Measurements from ENCODE around the gene PC.
A peak's percentile ranks its signal among the peaks of the same experiment; 100 is the strongest.
"Not testable (repeated sequence)": the region's sequence is repeated elsewhere in the genome, so short reads cannot be mapped to it uniquely, and the experiment has no call there.

PC gene

GRCh38 chr11:66996609-66997273 is 38.6 kb upstream of the PC start:
- no peak overlapping the region for H3K4me3 ChIP-seq (ENCODE audit: low read depth in 1 of 2, low read length in 2 of 2)
- no peak overlapping the region for H3K27ac ChIP-seq (ENCODE audit: low read depth, low read length)
- H3K27me3 ChIP-seq (ENCODE audit: control insufficient read depth in 1 of 2, insufficient read depth in 2 of 2, low read length in 2 of 2), result no peaks in the 10 kb centered on the region
- H3K36me3 ChIP-seq (ENCODE audit: control insufficient read depth in 1 of 2, insufficient read depth in 2 of 2, low read length in 2 of 2), result no peaks in the 10 kb centered on the region
- H3K4me1 ChIP-seq (ENCODE audit: control insufficient read depth in 1 of 2, insufficient read depth in 2 of 2, low read length in 2 of 2), result no peaks in the 10 kb centered on the region
- no peaks in the 10 kb centered on the region for H3K9me3 ChIP-seq (ENCODE audit: control insufficient read depth in 1 of 2, low read length in 2 of 2)
- no peak overlapping the region for H3K9ac ChIP-seq (ENCODE audit: low read depth in 1 of 2, low read length in 2 of 2)

- H3K9me3 ChIP-seq (ENCODE audit: control insufficient read depth in 1 of 2, low read length in 2 of 2), result no peaks in the 10 kb centered on the region
- H3K27ac ChIP-seq (ENCODE audit: low read depth, low read length), result no peak overlapping the region
- no peaks in the 10 kb centered on the region for H3K27me3 ChIP-seq (ENCODE audit: control insufficient read depth in 1 of 2, insufficient read depth in 2 of 2, low read length in 2 of 2)
- H3K4me1 ChIP-seq (ENCODE audit: control insufficient read depth in 1 of 2, insufficient read depth in 2 of 2, low read length in 2 of 2), result no peaks in the 10 kb centered on the region
- no peak overlapping the region for H3K4me3 ChIP-seq (ENCODE audit: low read depth in 1 of 2, low read length in 2 of 2)
- no peak overlapping the region for H3K9ac ChIP-seq (ENCODE audit: low read depth in 1 of 2, low read length in 2 of 2)
- H3K36me3 ChIP-seq (ENCODE audit: control insufficient read depth in 1 of 2, insufficient read depth in 2 of 2, low read length in 2 of 2), result no peaks in the 10 kb centered on the region
Measured at GRCh38 chr11:66992041-66992440, 33.9 kb upstream of the PC start.

- H3K9ac ChIP-seq (ENCODE audit: low read depth in 1 of 2, low read length in 2 of 2); H3K4me3 ChIP-seq (ENCODE audit: low read depth in 1 of 2, low read length in 2 of 2); H3K27ac ChIP-seq (ENCODE audit: low read depth, low read length); H3K4me1 ChIP-seq (ENCODE audit: control insufficient read depth in 1 of 2, insufficient read depth in 2 of 2, low read length in 2 of 2); H3K36me3 ChIP-seq (ENCODE audit: control insufficient read depth in 1 of 2, insufficient read depth in 2 of 2, low read length in 2 of 2); H3K9me3 ChIP-seq (ENCODE audit: control insufficient read depth in 1 of 2, low read length in 2 of 2); H3K27me3 ChIP-seq (ENCODE audit: control insufficient read depth in 1 of 2, insufficient read depth in 2 of 2, low read length in 2 of 2): not testable (repeated sequence)
Measured at GRCh38 chr11:66989360-66989759, 31.2 kb upstream of the PC start.

- H3K9me3 ChIP-seq (ENCODE audit: control insufficient read depth in 1 of 2, low read length in 2 of 2); H3K27ac ChIP-seq (ENCODE audit: low read depth, low read length); H3K27me3 ChIP-seq (ENCODE audit: control insufficient read depth in 1 of 2, insufficient read depth in 2 of 2, low read length in 2 of 2); H3K4me1 ChIP-seq (ENCODE audit: control insufficient read depth in 1 of 2, insufficient read depth in 2 of 2, low read length in 2 of 2); H3K4me3 ChIP-seq (ENCODE audit: low read depth in 1 of 2, low read length in 2 of 2); H3K9ac ChIP-seq (ENCODE audit: low read depth in 1 of 2, low read length in 2 of 2); H3K36me3 ChIP-seq (ENCODE audit: control insufficient read depth in 1 of 2, insufficient read depth in 2 of 2, low read length in 2 of 2): not testable (repeated sequence)
Measured at GRCh38 chr11:66988741-66989140, 30.6 kb upstream of the PC start.

- Histone ChIP-seq H3K4me1 (ENCODE audit: control insufficient read depth in 1 of 2, insufficient read depth in 2 of 2, low read length in 2 of 2) (peaks cover 10 to 11% of the 10 kb centered on the region in 2 donors), H3K27ac (ENCODE audit: low read depth, low read length) (no peak overlapping the region), H3K36me3 (ENCODE audit: control insufficient read depth in 1 of 2, insufficient read depth in 2 of 2, low read length in 2 of 2) (no peaks in the 10 kb centered on the region), H3K4me3 (ENCODE audit: low read depth in 1 of 2, low read length in 2 of 2) (no peak overlapping the region), H3K9me3 (ENCODE audit: control insufficient read depth in 1 of 2, low read length in 2 of 2) (no peaks in the 10 kb centered on the region), H3K27me3 (ENCODE audit: control insufficient read depth in 1 of 2, insufficient read depth in 2 of 2, low read length in 2 of 2) (no peaks in the 10 kb centered on the region), H3K9ac (ENCODE audit: low read depth in 1 of 2, low read length in 2 of 2) (no peak overlapping the region)
Measured at GRCh38 chr11:66987924-66988637, 29.9 kb upstream of the PC start.

DNA sequence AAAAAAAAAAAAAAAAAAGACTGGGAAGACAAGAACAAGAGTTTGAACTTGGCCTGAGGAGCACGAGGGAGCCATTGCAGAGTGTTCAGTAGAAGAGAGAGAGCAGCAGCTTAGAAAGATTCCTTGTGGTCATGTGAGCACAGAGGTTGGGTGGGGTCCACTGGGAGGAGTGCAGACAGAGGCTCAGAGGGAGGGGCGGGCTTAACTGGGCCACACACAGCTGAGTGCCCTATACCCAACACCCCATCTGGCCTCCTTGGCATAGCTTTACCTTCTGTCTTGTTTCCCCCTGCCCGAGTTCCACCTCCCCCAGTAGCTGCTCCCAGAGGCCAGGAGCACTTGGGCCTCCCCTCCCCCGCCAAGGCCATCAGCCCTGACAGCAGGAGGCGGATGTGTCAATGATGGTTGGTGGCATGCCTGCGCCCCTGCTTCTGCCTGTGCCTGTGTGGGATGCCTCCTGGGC is 29.0 kb upstream of the PC start:
- Histone ChIP-seq H3K27ac (ENCODE audit: low read depth, low read length) (no peak overlapping the region), H3K4me3 (ENCODE audit: low read depth in 1 of 2, low read length in 2 of 2) (no peak overlapping the region), H3K27me3 (ENCODE audit: control insufficient read depth in 1 of 2, insufficient read depth in 2 of 2, low read length in 2 of 2) (no peaks in the 10 kb centered on the region), H3K4me1 (ENCODE audit: control insufficient read depth in 1 of 2, insufficient read depth in 2 of 2, low read length in 2 of 2) (peaks cover 12 to 13% of the 10 kb centered on the region in 2 donors), H3K9me3 (ENCODE audit: control insufficient read depth in 1 of 2, low read length in 2 of 2) (no peaks in the 10 kb centered on the region), H3K9ac (ENCODE audit: low read depth in 1 of 2, low read length in 2 of 2) (no peak overlapping the region), H3K36me3 (ENCODE audit: control insufficient read depth in 1 of 2, insufficient read depth in 2 of 2, low read length in 2 of 2) (no peaks in the 10 kb centered on the region)

- H3K27ac ChIP-seq (ENCODE audit: low read depth, low read length), result no peak overlapping the region
Measured at GRCh38 chr11:66986178-66986545, 28.0 kb upstream of the PC start.

DNA sequence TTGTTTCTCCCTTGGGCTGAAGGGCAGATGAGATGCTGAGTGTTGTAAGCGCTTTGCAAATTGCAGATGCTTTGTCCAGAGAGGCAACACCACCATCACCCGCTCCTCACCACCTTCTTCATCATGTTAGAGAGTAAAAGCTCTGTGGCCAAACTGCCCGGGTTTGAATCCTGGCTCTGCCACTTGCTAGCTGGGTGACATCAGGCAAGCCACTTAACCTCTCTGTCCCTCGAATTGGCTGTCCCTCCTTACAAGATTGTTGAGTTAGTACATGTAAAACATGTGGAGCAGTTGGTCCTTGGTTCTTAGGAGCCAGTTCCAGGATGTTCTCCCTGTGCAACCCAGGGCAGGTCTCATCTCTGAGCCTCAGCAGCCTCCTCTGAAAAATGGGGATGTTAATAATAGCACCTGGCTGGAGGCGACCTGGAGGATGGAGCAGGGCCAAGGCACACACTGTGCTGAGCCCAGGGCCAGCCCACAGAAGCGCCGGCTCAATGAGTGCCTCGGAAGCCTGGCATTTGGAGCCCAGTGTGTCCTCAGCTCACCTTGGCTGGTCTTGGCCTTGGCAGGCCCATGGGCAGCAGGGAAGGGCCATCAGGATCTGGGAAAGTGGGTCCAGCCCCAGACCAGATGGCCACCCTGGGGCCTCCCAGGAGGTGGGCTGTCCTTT is 27.5 kb upstream of the PC start:
- H3K4me3 ChIP-seq (ENCODE audit: low read depth in 1 of 2, low read length in 2 of 2), result no peak overlapping the region
- no peak overlapping the region for H3K27ac ChIP-seq (ENCODE audit: low read depth, low read length)
- no peaks in the 10 kb centered on the region for H3K9me3 ChIP-seq (ENCODE audit: control insufficient read depth in 1 of 2, low read length in 2 of 2)
- no peaks in the 10 kb centered on the region for H3K36me3 ChIP-seq (ENCODE audit: control insufficient read depth in 1 of 2, insufficient read depth in 2 of 2, low read length in 2 of 2)
- H3K27me3 ChIP-seq (ENCODE audit: control insufficient read depth in 1 of 2, insufficient read depth in 2 of 2, low read length in 2 of 2), result no peaks in the 10 kb centered on the region
- H3K4me1 ChIP-seq (ENCODE audit: control insufficient read depth in 1 of 2, insufficient read depth in 2 of 2, low read length in 2 of 2), result peaks cover 16 to 21% of the 10 kb centered on the region in 2 donors
- H3K9ac ChIP-seq (ENCODE audit: low read depth in 1 of 2, low read length in 2 of 2), result no peak overlapping the region

More at GRCh38 chr11:66986178-66986545, 28.0 kb upstream of the PC start:
- Histone ChIP-seq H3K36me3 (ENCODE audit: control insufficient read depth in 1 of 2, insufficient read depth in 2 of 2, low read length in 2 of 2) (no peaks in the 10 kb centered on the region), H3K4me1 (ENCODE audit: control insufficient read depth in 1 of 2, insufficient read depth in 2 of 2, low read length in 2 of 2) (peaks cover 16 to 21% of the 10 kb centered on the region in 2 donors), H3K9ac (ENCODE audit: low read depth in 1 of 2, low read length in 2 of 2) (no peak overlapping the region), H3K4me3 (ENCODE audit: low read depth in 1 of 2, low read length in 2 of 2) (no peak overlapping the region), H3K27me3 (ENCODE audit: control insufficient read depth in 1 of 2, insufficient read depth in 2 of 2, low read length in 2 of 2) (no peaks in the 10 kb centered on the region), H3K9me3 (ENCODE audit: control insufficient read depth in 1 of 2, low read length in 2 of 2) (no peaks in the 10 kb centered on the region)

- H3K4me1 ChIP-seq (ENCODE audit: control insufficient read depth in 1 of 2, insufficient read depth in 2 of 2, low read length in 2 of 2), result peaks cover 16 to 21% of the 10 kb centered on the region in 2 donors
- H3K9ac ChIP-seq (ENCODE audit: low read depth in 1 of 2, low read length in 2 of 2), result no peak overlapping the region
- peak overlapping the region in 1 of 2 donors; percentile 1 for H3K4me3 ChIP-seq (ENCODE audit: low read depth in 1 of 2, low read length in 2 of 2)
- H3K36me3 ChIP-seq (ENCODE audit: control insufficient read depth in 1 of 2, insufficient read depth in 2 of 2, low read length in 2 of 2), result no peaks in the 10 kb centered on the region
- peaks cover 0 to 5% of the 10 kb centered on the region in 2 donors for H3K9me3 ChIP-seq (ENCODE audit: control insufficient read depth in 1 of 2, low read length in 2 of 2)
- no peaks in the 10 kb centered on the region for H3K27me3 ChIP-seq (ENCODE audit: control insufficient read depth in 1 of 2, insufficient read depth in 2 of 2, low read length in 2 of 2)
- H3K27ac ChIP-seq (ENCODE audit: low read depth, low read length), result no peak overlapping the region
Measured at GRCh38 chr11:66983275-66983924, 25.2 kb upstream of the PC start.
